AG09319 (cell line): Measurements from ENCODE around the gene INPP4B.

ENCODE experiments used
- DNase-seq: peaks from one replicate; pipeline ENCODE4 v3.0.0-alpha.2; 2010; ENCODE audit warnings: low read depth; ENCODE audit errors: extremely low read depth
- CTCF ChIP-seq: IDR thresholded peaks from 2 replicates; pipeline ENCODE4 v1.5.1; 2011; ENCODE audit warnings: low read depth, mild to moderate bottlenecking, inconsistent platforms, low read length, moderate library complexity

Gene INPP4B

GRCh38 chr4:142701017-142701416, 145.1 kb downstream of the INPP4B start:
- no peak for TF ChIP-seq CTCF
- DNase-seq, result no peak

GRCh38 chr4:142700531-142700930, 145.6 kb downstream of the INPP4B start:
- DNase-seq, result no peak
- TF ChIP-seq CTCF, result no peak

GRCh38 chr4:142698552-142698951, 147.5 kb downstream of the INPP4B start:
- no peak for TF ChIP-seq CTCF
- no peak for DNase-seq

GRCh38 chr4:142697928-142698327, 148.2 kb downstream of the INPP4B start:
- DNase-seq, result no peak
- TF ChIP-seq CTCF, result no peak

GRCh38 chr4:142697320-142697719, 148.8 kb downstream of the INPP4B start:
- no peak for TF ChIP-seq CTCF
- DNase-seq, result no peak

GRCh38 chr4:142696334-142697122, 149.6 kb downstream of the INPP4B start:
- TF ChIP-seq CTCF, result no peak
- no peak for DNase-seq

- DNase-seq, result no peak
Measured at GRCh38 chr4:142690406-142691163, 155.5 kb downstream of the INPP4B start.

More at GRCh38 chr4:142690406-142691163, 155.5 kb downstream of the INPP4B start:
- TF ChIP-seq CTCF, result no peak
